ENCODE results near the gene ASNS.

GRCh38 chr7:97847791-97848190, 24.4 kb downstream of the ASNS start:
- TF ChIP-seq CTCF (IDR thresholded peaks at IDR 0.05) = no peak
- TF ChIP-seq POLR2A (IDR thresholded peaks at IDR 0.05) = no peak

Measured in thyroid gland (tissue), 4 donors.